ENCODE data around the gene EPHX1. TPM values are rescaled to one million over a fixed set of nuclear protein-coding genes. Genes with fewer than 3 reads are reported as not detected.
A peak's percentile ranks its signal among the peaks of the same experiment; 100 is the strongest.
"Not testable (repeated sequence)": the region's sequence is repeated elsewhere in the genome, so short reads cannot be mapped to it uniquely, and the experiment has no call there.

Gene EPHX1
- total RNA-seq, 1 donor from 2014 or later: 39.2 TPM

GRCh38 chr1:225774281-225775147 lies 35.4 kb upstream of the EPHX1 start:
- no peak for DNase-seq (ENCODE audit: low spot score)
- intact Hi-C loops (cut with DNase I): loop anchor here (5.0 to 10.0 kb wide), 3 partner anchors 138 to 207 kb away; no protein-coding TSS in a partner anchor

GRCh38 chr1:225776294-225776693 lies 33.6 kb upstream of the EPHX1 start:
- no peak for DNase-seq (ENCODE audit: low spot score)
- intact Hi-C loops (cut with DNase I): loop anchor here (5.0 to 10.0 kb wide), 2 partner anchors 136 to 199 kb away; no protein-coding TSS in a partner anchor

- intact Hi-C loops (cut with DNase I): loop anchor here (1.0 to 10.0 kb wide), 3 partner anchors 33 to 198 kb away; partner anchors contain the start of gene EPHX1
- DNase-seq (ENCODE audit: low spot score): no peak
Measured at GRCh38 chr1:225777058-225777582, 32.8 kb upstream of the EPHX1 start.

- peak; percentile 99 for DNase-seq (ENCODE audit: low spot score)
Measured at GRCh38 chr1:225777583-225778336, 32.2 kb upstream of the EPHX1 start, which contains the start of gene SRP9. Gene SRP9 (plus strand): TSS chr1:225777826. CDS start chr1:225777941, 115 bp downstream.

GRCh38 chr1:225778337-225778669 lies 31.6 kb upstream of the EPHX1 start:
- intact Hi-C loops (cut with DNase I): loop anchor here (2.0 to 10.0 kb wide), 3 partner anchors 66 to 196 kb away; no protein-coding TSS in a partner anchor
- DNase-seq (ENCODE audit: low spot score): no peak

More at GRCh38 chr1:225777583-225778336, 32.2 kb upstream of the EPHX1 start, which contains the start of gene SRP9:
- intact Hi-C loops (cut with DNase I): loop anchor here (1.0 to 10.0 kb wide), 4 partner anchors 33 to 197 kb away; partner anchors contain the start of gene EPHX1

- DNase-seq (ENCODE audit: low spot score): not testable (repeated sequence)
- intact Hi-C loops (cut with DNase I): loop anchor here (2.0 to 10.0 kb wide), 3 partner anchors 66 to 196 kb away; no protein-coding TSS in a partner anchor
Measured at GRCh38 chr1:225779165-225779564, 30.8 kb upstream of the EPHX1 start.

- intact Hi-C loops (cut with DNase I): no loop called here
Measured at GRCh38 chr1:225780134-225780533, 29.8 kb upstream of the EPHX1 start.

GRCh38 chr1:225780630-225781029 lies 29.3 kb upstream of the EPHX1 start:
- intact Hi-C loops (cut with DNase I): no loop called here
- DNase-seq (ENCODE audit: low spot score): no peak

More at GRCh38 chr1:225780134-225780533, 29.8 kb upstream of the EPHX1 start:
- no peak for DNase-seq (ENCODE audit: low spot score)

GRCh38 chr1:225789142-225789541 lies 20.8 kb upstream of the EPHX1 start:
- intact Hi-C loops (cut with DNase I); DNase-seq (ENCODE audit: low spot score): not testable (repeated sequence)

GRCh38 chr1:225794954-225795353 lies 15.0 kb upstream of the EPHX1 start:
- DNase-seq (ENCODE audit: low spot score): no peak
- intact Hi-C loops (cut with DNase I): no loop called here

- intact Hi-C loops (cut with DNase I): not testable (repeated sequence)
Measured at GRCh38 chr1:225796097-225796496, 13.8 kb upstream of the EPHX1 start.

GRCh38 chr1:225801146-225801545 lies 8.8 kb upstream of the EPHX1 start:
- intact Hi-C loops (cut with DNase I): not testable (repeated sequence)

More at GRCh38 chr1:225796097-225796496, 13.8 kb upstream of the EPHX1 start:
- not testable (repeated sequence) for DNase-seq (ENCODE audit: low spot score)

GRCh38 chr1:225806249-225806648 lies 3.7 kb upstream of the EPHX1 start:
- intact Hi-C loops (cut with DNase I): no loop called here
- no peak for DNase-seq (ENCODE audit: low spot score)

More at GRCh38 chr1:225801146-225801545, 8.8 kb upstream of the EPHX1 start:
- not testable (repeated sequence) for DNase-seq (ENCODE audit: low spot score)

- intact Hi-C loops (cut with DNase I); DNase-seq (ENCODE audit: low spot score): not testable (repeated sequence)
Measured at GRCh38 chr1:225806736-225807135, 3.2 kb upstream of the EPHX1 start.

GRCh38 chr1:225808136-225808535 lies 1.8 kb upstream of the EPHX1 start:
- DNase-seq (ENCODE audit: low spot score): no peak
- intact Hi-C loops (cut with DNase I): no loop called here

GRCh38 chr1:225810579-225811538 lies 935 bp downstream of the EPHX1 start:
- not testable (repeated sequence) for DNase-seq (ENCODE audit: low spot score)
- intact Hi-C loops (cut with DNase I): loop anchor here (1.0 to 5.0 kb wide), 2 partner anchors 34 to 71 kb away; partner anchors contain the start of genes SRP9 and TMEM63A

- intact Hi-C loops (cut with DNase I): loop anchor here (5.0 kb wide), 1 partner anchor 70 kb away; the partner anchor contains the start of gene TMEM63A
- no peak for DNase-seq (ENCODE audit: low spot score)
Measured at GRCh38 chr1:225811622-225812487, 1.9 kb downstream of the EPHX1 start.
